Measurements from ENCODE around the gene KRTAP1-3. TPM values are rescaled to one million over a fixed set of nuclear protein-coding genes. Genes with fewer than 3 reads are reported as not detected.
"Not testable (repeated sequence)": the region's sequence is repeated elsewhere in the genome, so short reads cannot be mapped to it uniquely, and the experiment has no call there.

The KRTAP1-3 gene
- total RNA-seq, 2 experiments from 2014 or later, result not detected

DNA sequence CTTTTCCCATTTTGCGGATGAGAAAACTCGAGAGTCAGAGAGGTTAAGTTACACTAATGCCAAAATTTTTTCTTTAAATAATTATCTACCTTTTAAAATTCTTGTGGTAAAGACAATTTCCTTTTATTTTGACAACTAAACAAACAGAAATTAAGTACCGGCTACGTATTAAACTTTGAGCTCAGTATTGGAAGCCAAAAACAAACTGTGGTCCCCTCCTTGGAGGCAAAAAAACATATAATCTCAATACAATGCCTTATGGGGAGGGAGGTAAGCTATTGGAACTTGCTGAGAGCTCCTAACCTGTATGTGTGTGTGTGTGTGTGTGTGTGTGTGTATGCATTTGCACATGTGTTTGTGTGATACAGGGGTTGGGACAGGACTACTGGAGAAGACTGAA, 28.8 kb upstream of the KRTAP1-3 start:
- H3K4me3 Mint-ChIP-seq, result no peak overlapping the region
- H3K27me3 Mint-ChIP-seq, result peaks cover 29% of the 10 kb centered on the region
- no peaks in the 10 kb centered on the region for H3K4me1 Mint-ChIP-seq
- ChIA-PET CTCF (interaction anchor here (0.9 kb wide), 1 partner anchor 259 kb away, joined by 3 read pairs; no protein-coding TSS in a partner anchor), POLR2A (no interaction called here)
- no peak overlapping the region for H3K27ac Mint-ChIP-seq
- no peaks in the 10 kb centered on the region for H3K36me3 Mint-ChIP-seq (ENCODE audit: low read depth)
- no peaks in the 10 kb centered on the region for H3K9me3 Mint-ChIP-seq
- no peak for DNase-seq

DNA sequence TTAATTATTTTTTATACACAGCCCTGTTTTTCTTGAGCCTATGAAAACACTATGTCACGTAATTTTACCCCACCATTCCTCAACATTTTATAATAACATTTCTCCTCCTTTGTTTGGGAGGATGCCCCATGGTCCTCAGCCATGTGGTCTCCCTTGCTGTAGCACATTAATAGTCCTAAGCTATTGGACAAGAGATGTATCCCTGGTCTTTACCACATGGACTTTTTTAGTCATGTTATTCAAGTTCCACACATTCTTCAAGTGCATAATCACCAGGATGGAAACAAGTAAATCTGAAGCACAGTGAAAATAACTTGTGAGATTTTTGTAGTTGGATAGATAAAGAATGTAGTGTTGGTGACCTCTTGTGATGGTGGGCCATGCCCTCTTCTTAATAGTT, 27.3 kb upstream of the KRTAP1-3 start:
- H3K27ac Mint-ChIP-seq, result no peak overlapping the region
- DNase-seq, result no peak
- ChIA-PET POLR2A (no interaction called here), CTCF (no interaction called here)
- H3K27me3 Mint-ChIP-seq, result peaks cover 36% of the 10 kb centered on the region
- H3K36me3 Mint-ChIP-seq (ENCODE audit: low read depth), result no peaks in the 10 kb centered on the region
- H3K9me3 Mint-ChIP-seq, result no peaks in the 10 kb centered on the region
- H3K4me3 Mint-ChIP-seq, result no peak overlapping the region
- no peaks in the 10 kb centered on the region for H3K4me1 Mint-ChIP-seq

GRCh38 chr17:41060052-41060604, 25.5 kb upstream of the KRTAP1-3 start, which contains the start of gene KRTAP2-3:
KRTAP2-3 (minus strand) TSS chr17:41060114; CDS start chr17:41060050, 64 bp downstream.
- POLR2A ChIA-PET, result no interaction called here
- CTCF ChIA-PET, result no interaction called here
- Mint-ChIP-seq H3K27me3 (peaks cover 36% of the 10 kb centered on the region), H3K4me3 (no peak within 1 kb of the TSS), H3K9me3 (no peaks in the 10 kb centered on the region), H3K27ac (no peak within 1 kb of the TSS), H3K4me1 (no peaks in the 10 kb centered on the region), H3K36me3 (ENCODE audit: low read depth) (no peaks in the 10 kb centered on the region)
- DNase-seq, result no peak

GRCh38 chr17:41059276-41060051, 24.8 kb upstream of the KRTAP1-3 start:
- H3K9me3 Mint-ChIP-seq; H3K4me1 Mint-ChIP-seq; POLR2A ChIA-PET; CTCF ChIA-PET; DNase-seq; H3K27ac Mint-ChIP-seq; H3K4me3 Mint-ChIP-seq; H3K36me3 Mint-ChIP-seq (ENCODE audit: low read depth): not testable (repeated sequence)
- peaks cover 36% of the 10 kb centered on the region for H3K27me3 Mint-ChIP-seq

GRCh38 chr17:41058741-41059140, 24.1 kb upstream of the KRTAP1-3 start:
- Mint-ChIP-seq H3K27me3 (peaks cover 36% of the 10 kb centered on the region), H3K9me3 (no peaks in the 10 kb centered on the region), H3K4me1 (no peaks in the 10 kb centered on the region), H3K36me3 (ENCODE audit: low read depth) (no peaks in the 10 kb centered on the region), H3K27ac (no peak overlapping the region), H3K4me3 (no peak overlapping the region)
- ChIA-PET CTCF (no interaction called here), POLR2A (no interaction called here)
- no peak for DNase-seq

DNA sequence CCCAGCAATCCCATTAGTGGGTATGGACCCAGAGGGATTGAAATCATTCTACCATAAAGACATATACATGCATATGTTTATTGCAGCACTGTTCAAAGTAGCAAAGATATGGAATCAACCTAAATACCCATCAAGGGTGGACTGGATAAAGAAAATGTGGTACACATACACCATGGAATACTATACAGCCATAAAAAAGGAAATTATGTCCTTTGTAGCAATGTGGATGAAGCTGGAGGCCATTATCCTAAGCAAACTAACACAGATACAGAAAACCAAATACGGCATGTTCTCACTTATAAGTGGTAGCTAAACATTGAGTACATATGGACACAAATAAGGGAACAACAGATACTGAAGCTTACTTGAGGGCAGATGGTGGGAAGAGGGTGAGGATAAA, 22.9 kb upstream of the KRTAP1-3 start:
- H3K4me1 Mint-ChIP-seq, result no peaks in the 10 kb centered on the region
- no peaks in the 10 kb centered on the region for H3K36me3 Mint-ChIP-seq (ENCODE audit: low read depth)
- no peak overlapping the region for H3K27ac Mint-ChIP-seq
- ChIA-PET POLR2A (no interaction called here), CTCF (no interaction called here)
- no peak for DNase-seq
- peaks cover 38% of the 10 kb centered on the region for H3K27me3 Mint-ChIP-seq
- no peaks in the 10 kb centered on the region for H3K9me3 Mint-ChIP-seq
- H3K4me3 Mint-ChIP-seq, result no peak overlapping the region

DNA sequence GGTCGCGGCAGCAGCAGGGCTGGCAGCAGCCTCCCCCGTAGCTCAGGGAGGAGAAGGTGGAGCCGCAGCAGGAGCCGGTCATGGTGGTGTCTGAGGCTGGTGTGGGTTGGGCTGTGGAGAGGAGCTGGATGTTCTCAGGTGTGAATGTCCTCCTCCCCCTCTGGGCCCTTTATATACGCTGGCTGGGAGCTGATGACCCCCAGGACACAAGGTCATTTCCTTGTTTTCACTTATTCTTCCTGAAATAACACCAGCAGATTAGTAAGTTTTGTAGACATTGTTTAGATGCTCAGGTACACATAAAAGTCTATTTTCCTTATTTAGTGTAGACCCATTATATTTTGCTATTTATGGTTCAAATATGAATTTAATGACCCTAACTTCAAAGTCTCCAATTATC, 20.5 kb upstream of the KRTAP1-3 start, which contains the start of gene KRTAP2-2:
Gene KRTAP2-2, minus strand, starts transcription at position 101 of the 400 bp plus-strand sequence. Its CDS starts 19 bp downstream, at position 82.
- CTCF ChIA-PET, POLR2A ChIA-PET, H3K4me3 Mint-ChIP-seq: not testable (repeated sequence)

GRCh38 chr17:41054556-41054955, 19.9 kb upstream of the KRTAP1-3 start:
- H3K4me3 Mint-ChIP-seq; H3K4me1 Mint-ChIP-seq; H3K9me3 Mint-ChIP-seq; H3K36me3 Mint-ChIP-seq (ENCODE audit: low read depth); POLR2A ChIA-PET; DNase-seq; H3K27ac Mint-ChIP-seq; CTCF ChIA-PET: not testable (repeated sequence)
- peaks cover 27% of the 10 kb centered on the region for H3K27me3 Mint-ChIP-seq

More for the DNA sequence above, 20.5 kb upstream of the KRTAP1-3 start, which contains the start of gene KRTAP2-2:
- H3K27ac Mint-ChIP-seq; H3K9me3 Mint-ChIP-seq; H3K36me3 Mint-ChIP-seq (ENCODE audit: low read depth); H3K4me1 Mint-ChIP-seq; DNase-seq: not testable (repeated sequence)
- H3K27me3 Mint-ChIP-seq, result peaks cover 30% of the 10 kb centered on the region

DNA sequence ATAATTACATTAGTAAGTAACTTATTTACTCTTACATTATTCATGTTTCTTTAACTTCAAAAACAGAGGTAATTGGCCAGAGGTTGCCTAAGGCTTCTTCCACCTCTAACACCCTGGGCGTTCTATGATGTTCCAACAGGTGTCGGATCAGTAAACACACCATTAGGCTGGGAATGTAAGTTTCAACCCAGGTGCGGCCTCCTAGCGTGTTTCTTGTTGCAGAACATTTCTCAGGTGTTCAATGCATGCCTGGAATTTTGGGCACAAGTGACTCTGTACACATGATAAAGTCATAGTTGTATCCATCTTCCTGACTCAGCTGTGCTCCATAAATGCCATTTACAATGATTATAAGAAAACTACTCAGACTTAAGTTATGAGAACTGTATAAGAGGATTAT, 19.4 kb upstream of the KRTAP1-3 start:
- POLR2A ChIA-PET, result no interaction called here
- peaks cover 23% of the 10 kb centered on the region for H3K27me3 Mint-ChIP-seq
- no peak overlapping the region for H3K27ac Mint-ChIP-seq
- no peak overlapping the region for H3K4me3 Mint-ChIP-seq
- no peak for DNase-seq
- H3K9me3 Mint-ChIP-seq, result no peaks in the 10 kb centered on the region
- no peaks in the 10 kb centered on the region for H3K36me3 Mint-ChIP-seq (ENCODE audit: low read depth)
- CTCF ChIA-PET, result no interaction called here
- H3K4me1 Mint-ChIP-seq, result no peaks in the 10 kb centered on the region

- H3K4me3 Mint-ChIP-seq, result no peak overlapping the region
- H3K27me3 Mint-ChIP-seq, result peaks cover 21% of the 10 kb centered on the region
- no peaks in the 10 kb centered on the region for H3K36me3 Mint-ChIP-seq (ENCODE audit: low read depth)
- no peak overlapping the region for H3K27ac Mint-ChIP-seq
- no peaks in the 10 kb centered on the region for H3K4me1 Mint-ChIP-seq
- CTCF ChIA-PET, result no interaction called here
- no peak for DNase-seq
- POLR2A ChIA-PET, result no interaction called here
- H3K9me3 Mint-ChIP-seq, result no peaks in the 10 kb centered on the region
Observed at GRCh38 chr17:41052566-41052965, 17.9 kb upstream of the KRTAP1-3 start.

- Mint-ChIP-seq H3K4me1 (no peaks in the 10 kb centered on the region), H3K9me3 (no peaks in the 10 kb centered on the region), H3K36me3 (ENCODE audit: low read depth) (no peaks in the 10 kb centered on the region), H3K27me3 (peaks cover 26% of the 10 kb centered on the region), H3K4me3 (no peak overlapping the region), H3K27ac (no peak overlapping the region)
- ChIA-PET CTCF (no interaction called here), POLR2A (no interaction called here)
- no peak for DNase-seq
Observed at GRCh38 chr17:41049110-41049509, 14.4 kb upstream of the KRTAP1-3 start.

DNA sequence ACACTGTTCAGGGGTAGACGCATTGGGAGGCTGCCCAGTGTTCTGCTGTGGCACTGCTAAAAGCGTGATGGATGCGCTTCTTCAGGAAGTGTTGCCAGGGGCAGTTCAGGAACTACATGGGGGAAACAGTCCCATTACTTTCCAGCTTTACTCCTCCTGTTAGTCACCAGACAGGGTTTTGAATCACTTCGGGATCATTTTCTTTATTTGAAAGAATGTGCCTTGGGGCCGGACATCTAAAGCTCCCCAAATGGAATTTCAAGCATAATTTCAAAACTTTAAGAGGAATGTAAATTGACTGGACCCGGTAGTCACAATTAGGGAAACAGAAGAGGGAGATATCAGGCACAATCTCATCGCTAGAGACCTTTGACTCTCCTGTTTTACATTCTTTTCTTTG, 13.8 kb upstream of the KRTAP1-3 start:
- no peak for DNase-seq
- CTCF ChIA-PET, result interaction anchor here (1.5 kb wide), 1 partner anchor 23 kb away, joined by 3 read pairs; no protein-coding TSS in a partner anchor
- Mint-ChIP-seq H3K9me3 (no peaks in the 10 kb centered on the region), H3K36me3 (ENCODE audit: low read depth) (no peaks in the 10 kb centered on the region), H3K4me1 (no peaks in the 10 kb centered on the region), H3K4me3 (no peak overlapping the region), H3K27me3 (peaks cover 24% of the 10 kb centered on the region), H3K27ac (no peak overlapping the region)
- POLR2A ChIA-PET, result no interaction called here

DNA sequence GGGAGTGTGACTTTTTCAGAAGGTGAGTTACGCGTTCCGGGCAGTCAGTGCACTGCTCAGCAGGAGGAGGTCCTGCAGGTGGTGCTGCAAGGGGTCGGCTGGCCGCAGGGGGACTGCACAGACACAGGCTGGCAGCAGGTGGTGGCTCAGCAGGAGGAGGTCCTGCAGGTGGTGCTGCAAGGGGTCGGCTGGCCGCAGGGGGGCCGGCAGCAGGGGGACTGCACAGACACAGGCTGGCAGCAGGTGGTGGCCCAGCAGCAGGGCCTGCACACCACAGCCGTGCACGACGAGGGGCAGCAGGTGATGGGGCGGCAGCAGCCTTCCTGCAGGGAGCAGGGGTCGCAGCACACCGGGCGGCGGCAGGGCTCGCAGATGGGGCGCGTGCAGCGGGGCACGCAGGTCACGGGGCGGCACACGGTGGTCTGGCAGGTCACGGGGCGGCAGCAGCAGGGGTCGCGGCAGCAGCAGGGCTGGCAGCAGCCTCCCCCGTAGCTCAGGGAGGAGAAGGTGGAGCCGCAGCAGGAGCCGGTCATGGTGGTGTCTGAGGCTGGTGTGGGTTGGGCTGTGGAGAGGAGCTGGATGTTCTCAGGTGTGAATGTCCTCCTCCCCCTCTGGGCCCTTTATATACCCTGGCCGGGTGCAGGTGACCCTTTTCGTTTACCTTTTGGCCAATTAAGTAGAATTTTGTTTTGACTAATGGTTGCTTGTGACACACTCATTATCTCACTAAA, 12.2 kb upstream of the KRTAP1-3 start, which contains the start of gene KRTAP2-1:
Gene KRTAP2-1, minus strand, starts transcription at position 582 of the 731 bp plus-strand sequence. Its CDS starts 49 bp downstream, at position 533.
- peaks cover 15% of the 10 kb centered on the region for H3K27me3 Mint-ChIP-seq
- H3K4me3 Mint-ChIP-seq, result not testable (repeated sequence)

More for the DNA sequence above, 12.2 kb upstream of the KRTAP1-3 start, which contains the start of gene KRTAP2-1:
- CTCF ChIA-PET; H3K36me3 Mint-ChIP-seq (ENCODE audit: low read depth); DNase-seq; POLR2A ChIA-PET; H3K4me1 Mint-ChIP-seq; H3K27ac Mint-ChIP-seq; H3K9me3 Mint-ChIP-seq: not testable (repeated sequence)

Data from activated CD4-positive, alpha-beta memory T cell treated with anti-CD3 and anti-CD28 coated beads, Interleukin-2, amount 10 ng/mL, durations not matched to agents 7 days and 5 days (primary cell).